Subcutaneous abdominal adipose tissue (tissue), 5 donors: ENCODE measurements around the gene OR5K4.

Source experiments
- H3K27ac ChIP-seq: one replicate; pipeline ENCODE4 v1.7.0; 2013; ENCODE audit warnings: low read depth, mild to moderate bottlenecking, inconsistent platforms, low read length, moderate library complexity
- H3K27me3 ChIP-seq, 5 donors: one replicate each; pipeline ENCODE4 v1.7.0; 2013; ENCODE audit warnings: low read length in 5 of 5, inconsistent platforms in 1 of 5; ENCODE audit not compliant: control insufficient read depth in 5 of 5, insufficient read depth in 4 of 5
- H3K36me3 ChIP-seq, 5 donors: one replicate each; pipeline ENCODE4 v1.7.0; 2013; ENCODE audit warnings: low read length in 5 of 5; ENCODE audit not compliant: control insufficient read depth in 5 of 5, insufficient read depth in 5 of 5
- H3K4me1 ChIP-seq, 5 donors: one replicate each; pipeline ENCODE4 v1.7.0; 2013; ENCODE audit warnings: low read length in 5 of 5, mild to moderate bottlenecking in 3 of 5, moderate library complexity in 1 of 5; ENCODE audit not compliant: control insufficient read depth in 5 of 5, insufficient read depth in 5 of 5
- H3K4me3 ChIP-seq, 5 donors: one replicate each; pipeline ENCODE4 v1.7.0; 2013; ENCODE audit warnings: low read length in 5 of 5, low read depth in 1 of 5
- H3K9ac ChIP-seq, 5 donors: one replicate each; pipeline ENCODE4 v1.7.0; 2013; ENCODE audit warnings: low read length in 5 of 5, mild to moderate bottlenecking in 4 of 5, moderate library complexity in 3 of 5
- H3K9me3 ChIP-seq, 5 donors: one replicate each; pipeline ENCODE4 v1.7.0; 2013; ENCODE audit warnings: low read length in 5 of 5; ENCODE audit not compliant: control insufficient read depth in 5 of 5
- donor health status: healthy.
- donor health status: healthy.
- donor health status: healthy.
- donor health status: healthy.
- donor health status: healthy.

Gene OR5K4

GRCh38 chr3:98353554-98353953, at the start of gene OR5K4:
Gene OR5K4, plus strand, starts transcription at chr3:98353854. Its CDS starts 0 bp downstream, at chr3:98353854.
- no peaks in the 10 kb centered on the region for H3K36me3 ChIP-seq
- H3K9ac ChIP-seq = no peak within 1 kb of the TSS
- H3K27ac ChIP-seq = no peak within 1 kb of the TSS
- no peak within 1 kb of the TSS for H3K4me3 ChIP-seq
- H3K27me3 ChIP-seq = no peaks in the 10 kb centered on the region
- no peaks in the 10 kb centered on the region for H3K4me1 ChIP-seq
- H3K9me3 ChIP-seq = peaks cover 0 to 3% (median 0%) of the 10 kb centered on the region in 5 donors

- H3K4me1 ChIP-seq = no peaks in the 10 kb centered on the region
- no peak overlapping the region for H3K4me3 ChIP-seq
- H3K27ac ChIP-seq = no peak overlapping the region
- H3K9me3 ChIP-seq = no peaks in the 10 kb centered on the region
- no peaks in the 10 kb centered on the region for H3K36me3 ChIP-seq
- no peak overlapping the region for H3K9ac ChIP-seq
- H3K27me3 ChIP-seq = no peaks in the 10 kb centered on the region
These were observed 31.6 kb upstream of the OR5K4 start for GRCh38 chr3:98322101-98322500.

GRCh38 chr3:98322686-98323085, 31.0 kb upstream of the OR5K4 start:
- H3K4me3 ChIP-seq = no peak overlapping the region

GRCh38 chr3:98323425-98323824, 30.2 kb upstream of the OR5K4 start:
- no peaks in the 10 kb centered on the region for H3K36me3 ChIP-seq
- H3K9me3 ChIP-seq = no peaks in the 10 kb centered on the region
- H3K9ac ChIP-seq = no peak overlapping the region
- H3K4me1 ChIP-seq = no peaks in the 10 kb centered on the region
- H3K27ac ChIP-seq = no peak overlapping the region
- H3K27me3 ChIP-seq = no peaks in the 10 kb centered on the region
- no peak overlapping the region for H3K4me3 ChIP-seq

More at GRCh38 chr3:98322686-98323085, 31.0 kb upstream of the OR5K4 start:
- Histone ChIP-seq H3K9me3 (no peaks in the 10 kb centered on the region), H3K36me3 (no peaks in the 10 kb centered on the region), H3K27me3 (no peaks in the 10 kb centered on the region), H3K4me1 (no peaks in the 10 kb centered on the region), H3K27ac (no peak overlapping the region), H3K9ac (no peak overlapping the region)

GRCh38 chr3:98325055-98325454, 28.6 kb upstream of the OR5K4 start:
- Histone ChIP-seq H3K4me3 (no peak overlapping the region), H3K27ac (no peak overlapping the region), H3K9ac (no peak overlapping the region), H3K4me1 (no peaks in the 10 kb centered on the region), H3K9me3 (no peaks in the 10 kb centered on the region), H3K27me3 (peaks cover 0 to 6% (median 0%) of the 10 kb centered on the region in 5 donors), H3K36me3 (no peaks in the 10 kb centered on the region)

- Histone ChIP-seq H3K27me3 (peaks cover 0 to 6% (median 0%) of the 10 kb centered on the region in 5 donors), H3K9me3 (no peaks in the 10 kb centered on the region), H3K4me1 (no peaks in the 10 kb centered on the region), H3K27ac (no peak overlapping the region), H3K9ac (no peak overlapping the region), H3K4me3 (no peak overlapping the region), H3K36me3 (no peaks in the 10 kb centered on the region)
These were observed 27.4 kb upstream of the OR5K4 start for GRCh38 chr3:98326105-98326893.

GRCh38 chr3:98326945-98327344, 26.7 kb upstream of the OR5K4 start:
- Histone ChIP-seq H3K9me3 (no peaks in the 10 kb centered on the region), H3K4me3 (no peak overlapping the region), H3K27me3 (peaks cover 0 to 6% (median 0%) of the 10 kb centered on the region in 5 donors), H3K27ac (no peak overlapping the region), H3K9ac (no peak overlapping the region), H3K4me1 (no peaks in the 10 kb centered on the region), H3K36me3 (no peaks in the 10 kb centered on the region)

- Histone ChIP-seq H3K4me1 (no peaks in the 10 kb centered on the region), H3K27ac (no peak overlapping the region), H3K27me3 (peaks cover 0 to 6% (median 0%) of the 10 kb centered on the region in 5 donors), H3K36me3 (no peaks in the 10 kb centered on the region), H3K9me3 (no peaks in the 10 kb centered on the region), H3K4me3 (no peak overlapping the region), H3K9ac (no peak overlapping the region)
These were observed 24.7 kb upstream of the OR5K4 start for GRCh38 chr3:98328933-98329332.

- no peak overlapping the region for H3K9ac ChIP-seq
- no peaks in the 10 kb centered on the region for H3K36me3 ChIP-seq
- H3K27ac ChIP-seq = no peak overlapping the region
- no peaks in the 10 kb centered on the region for H3K9me3 ChIP-seq
- H3K4me3 ChIP-seq = no peak overlapping the region
- H3K27me3 ChIP-seq = peaks cover 0 to 6% (median 0%) of the 10 kb centered on the region in 5 donors
- no peaks in the 10 kb centered on the region for H3K4me1 ChIP-seq
These were observed 24.1 kb upstream of the OR5K4 start for GRCh38 chr3:98329392-98330124.

GRCh38 chr3:98331329-98331728, 22.3 kb upstream of the OR5K4 start:
- H3K36me3 ChIP-seq = no peaks in the 10 kb centered on the region
- peaks cover 0 to 6% (median 0%) of the 10 kb centered on the region in 5 donors for H3K27me3 ChIP-seq
- no peaks in the 10 kb centered on the region for H3K9me3 ChIP-seq
- no peak overlapping the region for H3K4me3 ChIP-seq
- H3K27ac ChIP-seq = no peak overlapping the region
- no peak overlapping the region for H3K9ac ChIP-seq
- no peaks in the 10 kb centered on the region for H3K4me1 ChIP-seq
